Upper lobe of left lung (tissue), 6 donors: ENCODE results near the gene NOL4L. TPM values are rescaled to one million over a fixed set of nuclear protein-coding genes. Genes with fewer than 3 reads are reported as not detected.

Experiments
- ATAC-seq, 2 donors: fragments of 200-7000 bp; cut with Tn5 transposase; one replicate each; pipeline ENCODE4 v1.9.1; 2022; ENCODE audit warnings: mild to moderate bottlenecking in 2 of 2, moderate library complexity in 2 of 2; ENCODE audit not compliant: low FRiP score in 2 of 2
- DNase-seq, 2 donors: peaks; one replicate each; pipeline ENCODE4 v3.0.0-alpha.2; 2019 to 2020
- H3K27ac ChIP-seq, 4 donors: fragments of 200-600 bp; sonication (generic); one replicate each; pipeline ENCODE4 v1.5.1; 2016 to 2019
- H3K27me3 ChIP-seq, 4 donors: fragments of 200-600 bp; sonication (generic); one replicate each; pipeline ENCODE4 v1.5.1; 2017 to 2019
- H3K36me3 ChIP-seq, 4 donors: fragments of 200-600 bp; sonication (generic); one replicate each; pipeline ENCODE4 v1.5.1; 2016 to 2019
- H3K4me1 ChIP-seq, 4 donors: fragments of 200-600 bp; sonication (generic); one replicate each; pipeline ENCODE4 v1.5.1; 2018 to 2019
- H3K4me3 ChIP-seq, 4 donors: fragments of 200-600 bp; sonication (generic); one replicate each; pipeline ENCODE4 v1.5.1; 2017 to 2019; ENCODE audit warnings: mild to moderate bottlenecking in 2 of 4, moderate library complexity in 1 of 4
- H3K9me3 ChIP-seq, 4 donors: fragments of 200-600 bp; sonication (generic); one replicate each; pipeline ENCODE4 v1.5.1; 2018 to 2019
- CTCF ChIP-seq, 6 experiments: fragments of 450-650 bp in 4 of 6; fragments of 200-600 bp in 2 of 6; sonication (generic) in 2 of 6; IDR thresholded peaks; one replicate each; pipeline ENCODE4 v1.5.1; 2016 to 2019; ENCODE audit warnings: antibody characterized with exemption in 6 of 6
- EP300 ChIP-seq, 4 donors: sonication (generic); formaldehyde crosslinking; IDR thresholded peaks; one replicate each; pipeline ENCODE4 v1.5.1; 2017; ENCODE audit warnings: antibody characterized with exemption in 4 of 4, control low read depth in 2 of 4
- POLR2A ChIP-seq, 4 donors: fragments of 450-650 bp; IDR thresholded peaks; one replicate each; pipeline ENCODE4 v1.5.1; 2016 to 2017; ENCODE audit warnings: antibody characterized with exemption in 4 of 4, mild to moderate bottlenecking in 2 of 4
- POLR2AphosphoS5 ChIP-seq, 2 donors: sonication (generic); formaldehyde crosslinking; IDR thresholded peaks; one replicate each; pipeline ENCODE4 v1.5.1; 2017; ENCODE audit warnings: antibody characterized with exemption in 2 of 2
- WGBS, 2 donors: methylation state at CpG; one replicate each; pipeline ENCODE4 v1.1.5; 2017 to 2018; 5-methylcytosine and 5-hydroxymethylcytosine counted together
- total RNA-seq, 6 donors: library from RNA; depleted of rRNA in 4 of 6; stranded (reverse); fragments of >200 nt in 4 of 6; gene quantifications; one replicate each; pipeline versions ENCODE4 v1.1.0 to v1.2.1, GENCODE V29; 2016 to 2021
- donor health status: DM: no; HTN: no; CAD: no; lungs with moderate emphysema.
- donor health status: DM: no; HTN: yes; CAD: no; lungs with severe emphysema.

NOL4L gene
- total RNA-seq, 6 donors from 2014 or later: 13.4 to 40.2 (median 19.0) TPM

- no peaks in the 10 kb centered on the region for H3K27me3 ChIP-seq
- peaks cover 0 to 13% (median 3%) of the 10 kb centered on the region in 4 donors for H3K4me1 ChIP-seq
- H3K4me3 ChIP-seq: no peak overlapping the region
- 48 to 53% methylated on average over 23 to 24 of the region's 34 CpGs for WGBS, 2 donors
- H3K27ac ChIP-seq: peak overlapping the region in 1 of 4 donors; percentile 17
- H3K36me3 ChIP-seq: no peaks in the 10 kb centered on the region
- H3K9me3 ChIP-seq: no peaks in the 10 kb centered on the region
- TF ChIP-seq POLR2AphosphoS5 (IDR thresholded peaks at IDR 0.05) (no peak), POLR2A (IDR thresholded peaks at IDR 0.05) (no peak), EP300 (IDR thresholded peaks at IDR 0.05) (no peak), CTCF (IDR thresholded peaks at IDR 0.05) (no peak)
- ATAC-seq: peak in 1 of 2 donors; percentile 66
- DNase-seq: peak in 1 of 2 donors; percentile 52
These were observed 10.6 kb downstream of the NOL4L start for GRCh38 chr20:32574296-32575226.

GRCh38 chr20:32573167-32573851, 11.8 kb downstream of the NOL4L start:
- H3K27me3 ChIP-seq: no peaks in the 10 kb centered on the region
- no peaks in the 10 kb centered on the region for H3K36me3 ChIP-seq
- TF ChIP-seq EP300 (IDR thresholded peaks at IDR 0.05) (no peak), POLR2AphosphoS5 (IDR thresholded peaks at IDR 0.05) (no peak), CTCF (IDR thresholded peaks at IDR 0.05) (no peak), POLR2A (IDR thresholded peaks at IDR 0.05) (no peak)
- no peak overlapping the region for H3K4me3 ChIP-seq
- WGBS, 2 donors: 93 to 96% methylated on average over 6 of the region's 6 CpGs
- DNase-seq (no peak), ATAC-seq (no peak)
- no peak overlapping the region for H3K27ac ChIP-seq
- no peaks in the 10 kb centered on the region for H3K9me3 ChIP-seq
- H3K4me1 ChIP-seq: peaks cover 0 to 13% (median 3%) of the 10 kb centered on the region in 4 donors

GRCh38 chr20:32572271-32572968, 12.7 kb downstream of the NOL4L start:
- H3K36me3 ChIP-seq: no peaks in the 10 kb centered on the region
- no peak overlapping the region for H3K4me3 ChIP-seq
- H3K27ac ChIP-seq: no peak overlapping the region
- ATAC-seq: no peak
- TF ChIP-seq POLR2A (IDR thresholded peaks at IDR 0.05): no peak
- no peak for TF ChIP-seq EP300 (IDR thresholded peaks at IDR 0.05)
- TF ChIP-seq CTCF (IDR thresholded peaks at IDR 0.05): no peak
- TF ChIP-seq POLR2AphosphoS5 (IDR thresholded peaks at IDR 0.05): no peak
- DNase-seq: no peak
- H3K4me1 ChIP-seq: peaks cover 0 to 13% (median 3%) of the 10 kb centered on the region in 4 donors
- no peaks in the 10 kb centered on the region for H3K9me3 ChIP-seq
- WGBS, 2 donors: 86 to 88% methylated on average over 14 to 15 of the region's 15 CpGs
- H3K27me3 ChIP-seq: no peaks in the 10 kb centered on the region

GRCh38 chr20:32571566-32571965, 13.6 kb downstream of the NOL4L start:
- H3K27ac ChIP-seq: no peak overlapping the region
- no peak for TF ChIP-seq POLR2A (IDR thresholded peaks at IDR 0.05)
- DNase-seq: peak in 1 of 2 donors; percentile 40
- H3K27me3 ChIP-seq: no peaks in the 10 kb centered on the region
- 77 to 82% methylated on average over 3 to 9 of the region's 9 CpGs for WGBS, 2 donors
- no peak overlapping the region for H3K4me3 ChIP-seq
- no peaks in the 10 kb centered on the region for H3K36me3 ChIP-seq
- ATAC-seq: no peak
- H3K9me3 ChIP-seq: no peaks in the 10 kb centered on the region
- H3K4me1 ChIP-seq: peaks cover 0 to 13% (median 3%) of the 10 kb centered on the region in 4 donors
